ENCODE measurements around the gene MDN1. TPM values are rescaled to one million over a fixed set of nuclear protein-coding genes. Genes with fewer than 3 reads are reported as not detected.

Gene MDN1
- total RNA-seq, 4 donors from 2014 or later, result 23.3 to 41.3 (median 24.5) TPM

- TF ChIP-seq CTCF (IDR thresholded peaks at IDR 0.05; ENCODE audit: low read depth), result no peak
These were observed 221.6 kb downstream of the MDN1 start for GRCh38 chr6:89597988-89598387.

DNA sequence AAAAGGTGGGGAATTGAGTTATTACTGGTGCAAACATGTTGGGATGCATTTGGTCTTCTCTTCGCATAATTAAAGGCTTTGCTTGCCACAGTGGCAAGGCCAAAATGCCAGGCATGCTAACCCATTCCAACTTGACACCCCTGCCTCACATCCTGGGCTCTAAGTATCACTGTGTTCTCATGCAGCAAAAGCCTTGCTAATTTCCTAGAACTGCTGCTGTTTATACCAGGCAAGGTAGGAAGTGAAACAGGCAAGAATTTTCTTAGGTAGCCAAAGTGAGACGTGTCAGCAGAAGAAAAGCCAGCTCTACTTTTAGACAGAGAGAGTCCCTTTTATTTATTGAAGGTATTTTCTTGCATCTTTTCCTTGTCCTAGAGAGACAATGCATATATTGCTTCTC lies 222.2 kb downstream of the MDN1 start:
- TF ChIP-seq CTCF (IDR thresholded peaks at IDR 0.05; ENCODE audit: low read depth), result no peak

GRCh38 chr6:89596484-89596883 lies 223.1 kb downstream of the MDN1 start:
- no peak for TF ChIP-seq CTCF (IDR thresholded peaks at IDR 0.05; ENCODE audit: low read depth)

- TF ChIP-seq CTCF (IDR thresholded peaks at IDR 0.05; ENCODE audit: low read depth), result no peak
These were observed 223.5 kb downstream of the MDN1 start for GRCh38 chr6:89596056-89596455.

Small RNA genes within 50 kb of the gene (small RNA-seq; reads per million reads assigned to genes)
- not detected for gene DNAJC19P6
- 0.49 reads per million for gene RF00019

Other genes starting within 250 kb of the MDN1 start
- 10 to 100 TPM; 16.1 to 24.7 (median 20.1) TPM for gene LYRM2, start 181.0 kb downstream of the MDN1 start, total RNA-seq
- 10 to 100 TPM; 15.3 to 24.0 (median 18.4) TPM for gene CASP8AP2, start 10.1 kb upstream of the MDN1 start, total RNA-seq
- not detected for gene GJA10, start 74.7 kb upstream of the MDN1 start, total RNA-seq

All from subcutaneous adipose tissue (tissue), 4 donors.